ENCODE results near the gene FADS1. TPM values are rescaled to one million over a fixed set of nuclear protein-coding genes. Genes with fewer than 3 reads are reported as not detected.
A peak's percentile ranks its signal among the peaks of the same experiment; 100 is the strongest.

FADS1 gene
- total RNA-seq, 1 experiment from 2014 or later = 186 TPM

DNA sequence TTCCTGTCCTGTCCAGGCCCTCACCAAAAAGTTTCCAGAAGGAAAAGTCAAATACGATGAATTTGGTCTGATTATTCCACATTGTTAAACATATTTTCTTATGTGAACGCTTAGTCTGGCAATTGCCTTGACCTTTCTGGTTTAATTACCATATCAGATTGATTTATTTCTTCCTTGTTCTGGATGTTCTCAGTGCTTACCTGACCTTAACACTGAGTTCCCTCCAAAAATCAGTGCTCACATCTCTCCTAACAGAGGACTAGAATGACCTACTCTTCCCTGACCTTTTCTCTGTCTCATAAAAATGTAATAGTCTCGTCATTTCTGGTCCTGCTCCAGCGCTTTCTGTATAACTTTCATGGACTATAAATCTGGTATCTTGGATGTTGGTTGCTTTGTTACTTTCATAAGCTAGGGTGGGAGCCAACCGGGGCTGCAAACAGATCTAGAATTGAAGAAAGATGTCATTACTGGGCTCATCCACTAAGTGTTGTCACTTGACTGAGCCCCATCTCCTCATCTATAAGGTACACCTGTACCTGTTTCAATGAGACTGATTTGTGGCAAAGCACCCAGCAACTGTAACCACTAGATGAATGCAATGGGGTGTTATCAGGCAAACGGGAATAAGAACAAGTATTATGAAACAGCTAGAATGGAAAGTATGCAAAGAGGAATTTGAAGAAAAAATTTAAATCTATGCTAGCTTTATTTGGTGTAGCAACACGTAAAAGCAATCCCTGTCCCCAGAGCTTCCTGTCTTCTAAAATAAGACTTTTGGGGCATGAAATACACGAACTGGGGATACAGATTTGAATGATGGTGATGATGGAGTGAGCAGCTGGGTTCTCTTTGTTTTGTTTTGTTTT is 13.7 kb upstream of the FADS1 start:
- intact Hi-C loops (cut with micrococcal nuclease; ENCODE audit: unreplicated experiment) = no loop called here
- Histone ChIP-seq H3K4me1 (ENCODE audit: control insufficient read depth, insufficient read depth, low read length) (peaks cover 57% of the 10 kb centered on the region), H3K27ac (ENCODE audit: low read length) (peak overlapping the region; percentile 92), H3K36me3 (ENCODE audit: control insufficient read depth, insufficient read depth, low read length) (no peaks in the 10 kb centered on the region), H3K9me3 (ENCODE audit: control insufficient read depth, insufficient read depth, low read depth, low read length) (no peaks in the 10 kb centered on the region), H3K27me3 (ENCODE audit: control insufficient read depth, insufficient read depth, low read length) (no peaks in the 10 kb centered on the region), H3K4me3 (ENCODE audit: low read depth in 2 of 2, low read length in 2 of 2) (peak overlapping the region; percentile 81 to 82)
- in situ Hi-C loops (cut with HindIII; ENCODE audit: low pct_unique_long_range_greater_than_20kb, low sequenced_read_pairs) = no loop called here
- ChIA-PET CTCF (no interaction called here), POLR2A (interaction anchor here (0.6 to 0.8 kb wide), 3 partner anchors 15 to 51 kb away, joined by 3 read pairs; no protein-coding TSS in a partner anchor)
- TSS peak; percentile 73 for BruUV-seq (replicated peaks)
- DNase-seq (ENCODE audit: low read depth, low spot score) = no peak
- TF ChIP-seq, protein P1, sequence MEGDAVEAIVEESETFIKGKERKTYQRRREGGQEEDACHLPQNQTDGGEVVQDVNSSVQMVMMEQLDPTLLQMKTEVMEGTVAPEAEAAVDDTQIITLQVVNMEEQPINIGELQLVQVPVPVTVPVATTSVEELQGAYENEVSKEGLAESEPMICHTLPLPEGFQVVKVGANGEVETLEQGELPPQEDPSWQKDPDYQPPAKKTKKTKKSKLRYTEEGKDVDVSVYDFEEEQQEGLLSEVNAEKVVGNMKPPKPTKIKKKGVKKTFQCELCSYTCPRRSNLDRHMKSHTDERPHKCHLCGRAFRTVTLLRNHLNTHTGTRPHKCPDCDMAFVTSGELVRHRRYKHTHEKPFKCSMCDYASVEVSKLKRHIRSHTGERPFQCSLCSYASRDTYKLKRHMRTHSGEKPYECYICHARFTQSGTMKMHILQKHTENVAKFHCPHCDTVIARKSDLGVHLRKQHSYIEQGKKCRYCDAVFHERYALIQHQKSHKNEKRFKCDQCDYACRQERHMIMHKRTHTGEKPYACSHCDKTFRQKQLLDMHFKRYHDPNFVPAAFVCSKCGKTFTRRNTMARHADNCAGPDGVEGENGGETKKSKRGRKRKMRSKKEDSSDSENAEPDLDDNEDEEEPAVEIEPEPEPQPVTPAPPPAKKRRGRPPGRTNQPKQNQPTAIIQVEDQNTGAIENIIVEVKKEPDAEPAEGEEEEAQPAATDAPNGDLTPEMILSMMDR (IDR thresholded peaks at IDR 0.05) = no peak
- TF ChIP-seq POLR2AphosphoS5 (IDR thresholded peaks at IDR 0.05; ENCODE audit: low read depth, low read length) = no peak
- TF ChIP-seq, protein P2, sequence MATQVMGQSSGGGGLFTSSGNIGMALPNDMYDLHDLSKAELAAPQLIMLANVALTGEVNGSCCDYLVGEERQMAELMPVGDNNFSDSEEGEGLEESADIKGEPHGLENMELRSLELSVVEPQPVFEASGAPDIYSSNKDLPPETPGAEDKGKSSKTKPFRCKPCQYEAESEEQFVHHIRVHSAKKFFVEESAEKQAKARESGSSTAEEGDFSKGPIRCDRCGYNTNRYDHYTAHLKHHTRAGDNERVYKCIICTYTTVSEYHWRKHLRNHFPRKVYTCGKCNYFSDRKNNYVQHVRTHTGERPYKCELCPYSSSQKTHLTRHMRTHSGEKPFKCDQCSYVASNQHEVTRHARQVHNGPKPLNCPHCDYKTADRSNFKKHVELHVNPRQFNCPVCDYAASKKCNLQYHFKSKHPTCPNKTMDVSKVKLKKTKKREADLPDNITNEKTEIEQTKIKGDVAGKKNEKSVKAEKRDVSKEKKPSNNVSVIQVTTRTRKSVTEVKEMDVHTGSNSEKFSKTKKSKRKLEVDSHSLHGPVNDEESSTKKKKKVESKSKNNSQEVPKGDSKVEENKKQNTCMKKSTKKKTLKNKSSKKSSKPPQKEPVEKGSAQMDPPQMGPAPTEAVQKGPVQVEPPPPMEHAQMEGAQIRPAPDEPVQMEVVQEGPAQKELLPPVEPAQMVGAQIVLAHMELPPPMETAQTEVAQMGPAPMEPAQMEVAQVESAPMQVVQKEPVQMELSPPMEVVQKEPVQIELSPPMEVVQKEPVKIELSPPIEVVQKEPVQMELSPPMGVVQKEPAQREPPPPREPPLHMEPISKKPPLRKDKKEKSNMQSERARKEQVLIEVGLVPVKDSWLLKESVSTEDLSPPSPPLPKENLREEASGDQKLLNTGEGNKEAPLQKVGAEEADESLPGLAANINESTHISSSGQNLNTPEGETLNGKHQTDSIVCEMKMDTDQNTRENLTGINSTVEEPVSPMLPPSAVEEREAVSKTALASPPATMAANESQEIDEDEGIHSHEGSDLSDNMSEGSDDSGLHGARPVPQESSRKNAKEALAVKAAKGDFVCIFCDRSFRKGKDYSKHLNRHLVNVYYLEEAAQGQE (IDR thresholded peaks at IDR 0.05; ENCODE audit: insufficient read depth in 1 of 2, low read depth in 2 of 2, low read length in 1 of 2) = no peak
- TF ChIP-seq TCF7L2 (IDR thresholded peaks at IDR 0.05; ENCODE audit: low read depth, low read length) = no peak
- TF ChIP-seq SIN3A (IDR thresholded peaks at IDR 0.05; ENCODE audit: borderline replicate concordance, insufficient read depth, low read depth, low read length) = no peak
- ATAC-seq = no peak

DNA sequence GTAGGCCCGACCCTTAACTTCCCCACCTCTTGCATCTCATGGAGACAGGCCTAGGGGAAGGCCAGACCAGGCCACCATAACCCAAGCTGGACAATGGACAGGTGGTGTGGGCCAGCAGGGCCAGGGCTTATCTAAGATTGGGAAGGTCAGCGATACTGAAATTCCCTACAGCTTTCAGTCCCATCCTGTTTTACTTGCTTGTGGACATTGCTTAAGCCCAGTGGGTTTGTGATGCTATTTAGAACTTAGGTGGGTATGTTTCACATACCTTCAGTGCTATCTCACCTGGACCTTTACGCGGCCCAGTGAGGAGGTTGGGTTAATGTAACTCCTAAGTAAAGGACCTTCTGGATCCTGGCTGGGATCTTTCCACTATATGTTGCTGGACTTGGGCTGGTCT is 13.0 kb upstream of the FADS1 start:
- H3K4me1 ChIP-seq (ENCODE audit: control insufficient read depth, insufficient read depth, low read length) = peaks cover 52% of the 10 kb centered on the region
- CTCF ChIA-PET = no interaction called here

More for the DNA sequence above, 13.0 kb upstream of the FADS1 start:
- Histone ChIP-seq H3K27ac (ENCODE audit: low read length) (peak overlapping the region; percentile 92), H3K27me3 (ENCODE audit: control insufficient read depth, insufficient read depth, low read length) (no peaks in the 10 kb centered on the region), H3K4me3 (ENCODE audit: low read depth in 2 of 2, low read length in 2 of 2) (peak overlapping the region; percentile 81 to 82), H3K9me3 (ENCODE audit: control insufficient read depth, insufficient read depth, low read depth, low read length) (no peaks in the 10 kb centered on the region), H3K36me3 (ENCODE audit: control insufficient read depth, insufficient read depth, low read length) (no peaks in the 10 kb centered on the region)
- TF ChIP-seq SIN3A (IDR thresholded peaks at IDR 0.05; ENCODE audit: borderline replicate concordance, insufficient read depth, low read depth, low read length) = no peak
- TF ChIP-seq POLR2AphosphoS5 (IDR thresholded peaks at IDR 0.05; ENCODE audit: low read depth, low read length) = no peak
- BruUV-seq (replicated peaks) = no TSS peak
- DNase-seq (ENCODE audit: low read depth, low spot score) (no peak), ATAC-seq (no peak)
- POLR2A ChIA-PET = interaction anchor here (0.8 kb wide), 1 partner anchor 14 kb away, joined by 3 read pairs; no protein-coding TSS in a partner anchor
- in situ Hi-C loops (cut with HindIII; ENCODE audit: low pct_unique_long_range_greater_than_20kb, low sequenced_read_pairs) = no loop called here
- intact Hi-C loops (cut with micrococcal nuclease; ENCODE audit: unreplicated experiment) = no loop called here
